ENCODE measurements around the gene CCDC172.

DNA sequence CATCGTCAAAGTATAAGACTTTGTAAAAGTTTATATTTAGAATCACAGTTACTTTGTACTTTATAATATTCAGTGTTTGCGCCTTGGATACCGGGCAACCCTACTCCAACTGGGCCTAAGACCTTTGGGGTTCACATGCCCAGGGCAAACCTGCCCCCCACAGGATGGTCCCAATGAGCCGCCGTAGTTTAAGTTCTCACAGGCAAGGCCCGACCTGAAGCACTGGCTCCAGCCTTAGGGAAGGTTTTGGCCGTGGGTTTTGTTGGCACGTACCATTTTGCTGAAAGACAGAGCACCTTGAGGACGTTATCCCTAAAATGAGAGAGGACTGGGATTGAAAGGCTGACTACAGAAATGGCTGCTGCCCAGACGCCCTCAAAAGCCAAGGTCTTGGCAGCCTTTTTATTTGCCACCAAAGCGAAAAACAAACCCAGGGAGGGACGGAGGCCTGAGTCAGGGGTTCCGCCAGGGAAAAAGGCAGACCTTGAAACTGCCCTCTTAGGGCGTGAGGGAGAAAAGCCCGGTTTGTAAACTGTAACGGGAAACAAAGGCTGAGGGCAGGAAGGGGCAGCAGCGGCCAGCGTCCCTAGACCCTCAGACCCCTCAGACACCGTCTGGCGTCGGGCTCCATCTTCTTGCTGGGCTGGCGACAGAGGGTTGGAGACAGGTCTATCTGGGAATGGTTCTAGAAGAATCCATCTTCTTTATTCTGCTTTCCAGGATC, at the start of gene CCDC172:
- TF ChIP-seq, protein P1, sequence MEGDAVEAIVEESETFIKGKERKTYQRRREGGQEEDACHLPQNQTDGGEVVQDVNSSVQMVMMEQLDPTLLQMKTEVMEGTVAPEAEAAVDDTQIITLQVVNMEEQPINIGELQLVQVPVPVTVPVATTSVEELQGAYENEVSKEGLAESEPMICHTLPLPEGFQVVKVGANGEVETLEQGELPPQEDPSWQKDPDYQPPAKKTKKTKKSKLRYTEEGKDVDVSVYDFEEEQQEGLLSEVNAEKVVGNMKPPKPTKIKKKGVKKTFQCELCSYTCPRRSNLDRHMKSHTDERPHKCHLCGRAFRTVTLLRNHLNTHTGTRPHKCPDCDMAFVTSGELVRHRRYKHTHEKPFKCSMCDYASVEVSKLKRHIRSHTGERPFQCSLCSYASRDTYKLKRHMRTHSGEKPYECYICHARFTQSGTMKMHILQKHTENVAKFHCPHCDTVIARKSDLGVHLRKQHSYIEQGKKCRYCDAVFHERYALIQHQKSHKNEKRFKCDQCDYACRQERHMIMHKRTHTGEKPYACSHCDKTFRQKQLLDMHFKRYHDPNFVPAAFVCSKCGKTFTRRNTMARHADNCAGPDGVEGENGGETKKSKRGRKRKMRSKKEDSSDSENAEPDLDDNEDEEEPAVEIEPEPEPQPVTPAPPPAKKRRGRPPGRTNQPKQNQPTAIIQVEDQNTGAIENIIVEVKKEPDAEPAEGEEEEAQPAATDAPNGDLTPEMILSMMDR (IDR thresholded peaks at IDR 0.05): no peak
- TF ChIP-seq POLR2A (IDR thresholded peaks at IDR 0.05): no peak

All from uterus (tissue), 2 donors.